GM21515 (cell line): ENCODE results near the gene STX2.
A peak's percentile ranks its signal among the peaks of the same experiment; 100 is the strongest.

Experiments used
- ATAC-seq: cut with Tn5 transposase; IDR thresholded peaks from one replicate; pipeline ENCODE4 v1.9.1; 2021; ENCODE audit not compliant: unreplicated experiment

Gene STX2

DNA sequence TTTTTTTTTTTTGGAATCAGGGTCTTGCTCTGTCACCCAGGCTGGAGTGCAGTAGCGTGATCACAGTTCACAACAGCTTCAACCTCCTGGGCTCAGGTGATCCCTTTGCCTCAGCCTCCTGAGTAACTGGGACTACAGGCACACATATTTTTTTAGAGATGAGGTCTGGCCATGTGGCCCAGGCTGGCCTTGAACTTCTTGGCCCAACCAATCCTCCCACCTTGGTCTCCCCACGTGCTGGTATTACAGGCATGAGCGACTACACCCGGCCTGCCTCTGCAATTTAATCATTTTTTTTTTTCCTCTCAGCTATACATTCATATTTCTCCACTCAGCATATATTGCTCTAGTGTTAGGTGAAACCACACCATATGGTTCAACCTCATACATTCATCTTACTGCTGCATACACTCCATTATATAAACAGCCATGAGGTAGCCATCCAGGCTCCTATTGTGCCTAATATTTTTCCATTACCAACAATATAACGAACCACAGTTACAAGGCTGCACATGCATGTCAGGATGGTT, 7.1 kb downstream of the STX2 start:
- no peak for ATAC-seq

GRCh38 chr12:130831246-130831645, 7.8 kb downstream of the STX2 start:
- ATAC-seq = no peak

GRCh38 chr12:130830246-130830551, 8.9 kb downstream of the STX2 start:
- no peak for ATAC-seq

GRCh38 chr12:130829391-130830245, 9.4 kb downstream of the STX2 start:
- no peak for ATAC-seq

DNA sequence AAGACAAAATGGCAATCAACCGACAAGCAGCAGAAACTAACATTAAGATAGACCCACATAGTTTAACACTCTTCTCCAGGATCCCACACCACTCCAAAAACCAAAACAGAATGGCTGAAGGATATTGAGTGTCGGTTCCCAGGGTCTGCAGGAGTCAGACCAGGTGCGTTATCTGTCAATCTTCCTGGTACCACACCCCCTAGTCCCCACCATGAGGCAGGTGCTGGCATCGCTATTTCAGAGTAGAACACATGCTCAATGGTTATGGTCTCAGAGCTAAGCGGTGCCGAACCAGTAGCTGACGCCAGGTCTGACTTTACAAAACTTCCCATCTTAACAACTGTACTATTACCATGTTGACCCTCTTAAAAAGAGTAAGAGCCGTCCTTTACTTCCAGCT, 10.2 kb downstream of the STX2 start:
- no peak for ATAC-seq

- ATAC-seq = no peak
Observed at GRCh38 chr12:130827432-130827831, 11.6 kb downstream of the STX2 start.

DNA sequence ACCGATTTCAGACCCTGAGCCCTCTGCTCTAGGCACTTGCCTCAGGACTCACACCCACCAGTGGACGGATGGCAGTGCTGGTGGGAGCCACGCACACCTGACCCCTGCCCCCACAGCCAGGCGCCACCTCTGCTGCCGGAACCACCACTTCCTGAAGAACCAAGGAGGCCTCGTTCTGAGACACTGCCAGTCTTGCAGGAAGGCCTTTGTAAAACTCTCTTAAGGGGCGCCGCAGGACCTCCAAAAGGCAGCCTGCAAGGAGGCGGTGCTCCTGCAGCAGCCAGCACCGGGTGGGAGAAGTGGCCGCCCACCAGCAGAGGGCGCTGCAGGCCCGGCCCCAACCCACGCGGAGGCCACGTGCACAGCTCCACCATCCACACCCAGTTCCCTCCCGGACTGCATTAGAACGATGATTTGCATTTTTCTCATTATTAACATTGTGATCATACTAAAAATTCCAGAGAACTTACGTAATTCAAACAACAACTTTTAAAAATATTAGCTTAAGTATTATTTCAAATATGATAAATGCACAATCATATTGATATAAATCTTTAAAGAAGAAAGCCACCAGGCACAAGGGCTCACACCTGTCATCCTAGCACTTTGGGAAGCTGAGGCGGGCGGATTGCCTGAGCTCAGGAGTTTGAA, 12.8 kb downstream of the STX2 start:
- ATAC-seq = no peak

DNA sequence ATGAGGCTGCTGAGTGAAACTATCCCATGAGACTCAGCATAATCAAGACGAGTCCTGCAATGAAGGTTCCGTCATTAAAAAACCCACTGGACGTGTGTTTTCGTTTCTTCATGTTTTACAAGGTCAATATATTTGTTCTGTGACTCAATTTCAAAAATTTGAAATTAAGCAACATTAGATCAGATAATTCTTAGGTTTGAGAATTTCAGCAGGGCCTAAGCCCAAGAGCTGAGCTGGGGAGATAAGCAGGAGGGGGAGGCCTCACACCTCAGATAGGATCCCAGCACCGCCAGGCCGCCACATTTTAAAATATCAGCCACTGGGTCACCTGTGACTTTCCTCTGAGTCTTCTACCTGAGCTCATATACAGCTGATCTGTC, 13.3 kb downstream of the STX2 start:
- no peak for ATAC-seq

DNA sequence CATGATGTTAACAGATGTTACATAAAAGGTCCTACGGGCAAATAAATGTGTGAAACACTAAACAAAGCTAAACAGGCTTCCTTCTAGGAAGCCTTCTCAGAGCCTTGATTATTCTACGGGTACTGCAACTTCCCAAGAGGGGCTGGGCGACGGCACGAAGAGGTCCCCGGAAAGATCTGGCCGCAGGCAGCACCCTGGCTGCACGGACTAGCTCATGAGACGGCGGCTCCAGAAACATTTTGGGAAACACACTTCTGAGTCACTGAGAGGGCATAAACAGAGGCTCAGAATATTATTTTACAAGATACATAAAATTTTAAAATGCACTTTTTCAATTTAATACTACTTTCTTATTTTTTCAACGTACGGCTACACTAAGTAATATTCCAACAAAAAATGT, 19.4 kb downstream of the STX2 start:
- ATAC-seq = no peak

- peak; percentile 75 for ATAC-seq
Observed at GRCh38 chr12:130818635-130819576, 20.1 kb downstream of the STX2 start.

GRCh38 chr12:130818272-130818634, 20.8 kb downstream of the STX2 start:
- ATAC-seq = no peak

- no peak for ATAC-seq
Observed at GRCh38 chr12:130817804-130818203, 21.2 kb downstream of the STX2 start.

- ATAC-seq = no peak
Observed at GRCh38 chr12:130816097-130816496, 23.0 kb downstream of the STX2 start.

DNA sequence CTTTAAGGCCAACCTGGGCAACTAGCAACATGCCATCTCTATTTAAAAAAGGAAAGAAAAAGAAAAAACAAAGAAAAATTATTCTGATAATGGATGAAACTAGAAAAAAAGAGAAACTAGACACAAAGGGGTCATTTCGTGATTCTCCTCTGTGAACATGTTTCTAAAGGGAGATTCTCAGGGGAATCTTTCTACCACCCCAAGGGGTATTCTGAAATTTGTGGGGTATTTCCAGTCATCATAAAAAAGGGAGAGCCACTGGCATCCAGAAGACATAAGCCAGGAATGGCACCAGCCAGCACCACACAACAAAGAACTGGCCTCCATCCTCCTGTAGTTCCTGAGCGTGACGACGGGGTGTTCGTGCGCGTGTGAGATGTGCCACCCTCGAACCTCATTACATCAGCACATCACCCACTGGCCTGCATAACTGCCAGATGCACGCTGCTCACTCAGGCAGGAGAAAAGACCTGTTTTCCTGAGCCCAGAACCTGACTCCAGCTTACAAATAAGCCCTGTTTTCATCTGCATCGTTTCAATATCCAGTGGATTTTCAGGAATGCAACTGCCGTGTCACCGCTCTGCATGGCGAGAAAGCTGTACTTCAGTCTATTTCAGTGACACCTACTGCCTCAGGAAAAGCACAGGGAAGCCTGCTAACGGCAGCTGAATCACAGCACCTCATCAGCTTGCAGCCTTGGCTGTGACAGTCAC, 23.9 kb downstream of the STX2 start:
- ATAC-seq = no peak

- ATAC-seq = peak; percentile 63
Observed at GRCh38 chr12:130813949-130814348, 25.1 kb downstream of the STX2 start.

- ATAC-seq = peak; percentile 19
Observed at GRCh38 chr12:130813436-130813835, 25.6 kb downstream of the STX2 start.

DNA sequence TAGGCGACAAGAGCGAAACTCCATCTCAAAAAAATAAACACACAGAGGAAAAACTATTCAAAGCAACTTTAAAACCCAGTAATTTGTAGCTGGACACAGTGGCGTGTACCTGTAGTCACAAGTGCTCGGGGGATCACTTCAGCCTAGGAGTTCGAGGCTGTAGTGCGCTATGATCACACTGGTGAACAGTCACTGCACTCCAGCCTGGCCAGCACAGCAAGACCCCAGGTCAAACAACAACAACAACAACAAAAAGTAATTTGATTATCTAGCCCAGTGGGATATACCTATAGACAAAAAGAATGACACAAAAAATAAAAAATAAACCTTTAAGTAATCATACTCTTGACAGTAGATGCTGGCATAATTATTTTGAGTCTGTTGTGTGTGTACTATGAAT, 29.3 kb downstream of the STX2 start:
- no peak for ATAC-seq

DNA sequence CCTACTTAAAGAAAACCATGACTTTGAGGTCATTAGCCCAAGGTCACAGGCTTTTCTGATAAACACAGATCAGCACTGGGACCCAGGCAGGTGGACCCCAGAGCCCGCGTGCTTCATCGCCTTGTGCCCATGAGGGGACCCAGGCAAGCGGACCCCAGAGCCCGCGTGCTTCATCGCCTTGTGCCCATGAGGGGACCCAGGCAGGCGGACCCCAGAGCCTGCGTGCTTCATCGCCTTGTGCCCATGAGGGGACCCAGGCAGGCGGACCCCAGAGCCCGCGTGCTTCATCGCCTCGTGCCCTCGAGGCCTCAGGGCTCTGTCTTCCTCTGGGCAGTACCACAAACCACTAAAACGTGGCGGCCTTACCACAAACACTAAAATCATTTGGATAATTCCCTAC, 31.7 kb downstream of the STX2 start:
- ATAC-seq = no peak

- ATAC-seq = no peak
Observed at GRCh38 chr12:130806574-130806973, 32.5 kb downstream of the STX2 start.

- ATAC-seq = no peak
Observed at GRCh38 chr12:130805635-130806034, 33.4 kb downstream of the STX2 start.

- no peak for ATAC-seq
Observed at GRCh38 chr12:130804216-130804615, 34.8 kb downstream of the STX2 start.
